Rectal smooth muscle tissue (tissue), 1 donor: ENCODE data around the gene LRRTM4.
"Not testable (repeated sequence)": the region's sequence is repeated elsewhere in the genome, so short reads cannot be mapped to it uniquely, and the experiment has no call there.

Source experiments
- H3K27ac ChIP-seq: one replicate; pipeline ENCODE4 v1.7.0; 2013; ENCODE audit warnings: low read depth, low read length, inconsistent platforms
- H3K27me3 ChIP-seq: one replicate; pipeline ENCODE4 v1.7.0; 2013; ENCODE audit warnings: low read length; ENCODE audit not compliant: control insufficient read depth, insufficient read depth
- H3K36me3 ChIP-seq: one replicate; pipeline ENCODE4 v1.7.0; 2013; ENCODE audit warnings: low read length; ENCODE audit not compliant: control insufficient read depth, insufficient read depth
- H3K4me1 ChIP-seq: one replicate; pipeline ENCODE4 v1.7.0; 2013; ENCODE audit warnings: low read length; ENCODE audit not compliant: control insufficient read depth, insufficient read depth
- H3K4me3 ChIP-seq: one replicate; pipeline ENCODE4 v1.7.0; 2013; ENCODE audit warnings: low read length
- H3K9ac ChIP-seq: one replicate; pipeline ENCODE4 v1.7.0; 2013; ENCODE audit warnings: low read length

LRRTM4 gene

DNA sequence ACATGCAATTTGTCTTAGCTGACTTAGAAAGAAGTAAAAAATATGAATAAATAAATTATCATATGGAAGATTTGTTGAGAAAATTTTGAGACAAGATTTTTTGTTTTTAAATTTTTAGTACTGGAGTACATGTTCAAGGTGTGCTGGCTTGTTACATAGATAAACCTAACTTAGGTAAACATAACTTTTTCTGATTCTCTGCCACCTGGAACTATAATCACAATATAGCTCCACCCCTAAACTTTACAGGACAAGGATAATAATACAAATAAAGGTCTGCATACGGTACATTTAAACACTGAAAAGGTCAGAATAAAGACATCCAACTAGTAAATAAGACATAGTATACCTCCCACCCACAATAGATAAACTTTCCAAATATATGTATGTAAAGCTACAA lies 330.5 kb downstream of the LRRTM4 start:
- H3K27ac ChIP-seq, result no peak overlapping the region
- H3K4me3 ChIP-seq, result no peak overlapping the region
- no peak overlapping the region for H3K9ac ChIP-seq
- no peaks in the 10 kb centered on the region for H3K4me1 ChIP-seq
- H3K36me3 ChIP-seq, result no peaks in the 10 kb centered on the region
- no peaks in the 10 kb centered on the region for H3K27me3 ChIP-seq

- no peaks in the 10 kb centered on the region for H3K27me3 ChIP-seq
Observed at GRCh38 chr2:77190721-77191346, 331.3 kb downstream of the LRRTM4 start.

GRCh38 chr2:77185052-77185451 lies 337.1 kb downstream of the LRRTM4 start:
- H3K4me3 ChIP-seq, result no peak overlapping the region
- H3K4me1 ChIP-seq, result no peaks in the 10 kb centered on the region
- H3K36me3 ChIP-seq, result no peaks in the 10 kb centered on the region
- no peak overlapping the region for H3K27ac ChIP-seq
- no peak overlapping the region for H3K9ac ChIP-seq
- no peaks in the 10 kb centered on the region for H3K27me3 ChIP-seq

More at GRCh38 chr2:77190721-77191346, 331.3 kb downstream of the LRRTM4 start:
- Histone ChIP-seq H3K9ac (no peak overlapping the region), H3K27ac (no peak overlapping the region), H3K4me1 (no peaks in the 10 kb centered on the region), H3K36me3 (no peaks in the 10 kb centered on the region), H3K4me3 (no peak overlapping the region)

DNA sequence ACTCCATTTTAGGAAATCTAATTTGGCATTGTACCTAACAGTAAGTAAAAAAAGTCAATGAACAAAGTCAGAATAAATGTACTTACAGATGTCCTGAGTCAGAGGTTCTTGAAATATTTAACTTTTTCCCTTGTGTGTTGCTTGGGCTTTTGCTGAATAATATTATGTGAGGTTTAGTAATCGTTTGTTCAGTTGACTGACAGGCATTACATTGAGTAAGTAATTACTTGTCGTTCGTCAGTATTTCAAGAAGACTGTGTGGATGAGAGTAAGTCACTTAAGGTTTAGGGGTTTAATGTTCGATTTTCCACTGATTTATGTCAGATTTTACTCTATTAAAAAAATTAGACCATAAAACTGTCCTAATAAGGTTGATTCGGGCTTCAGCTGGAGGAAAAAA lies 342.9 kb downstream of the LRRTM4 start:
- Histone ChIP-seq H3K4me3 (no peak overlapping the region), H3K4me1 (no peaks in the 10 kb centered on the region), H3K27me3 (no peaks in the 10 kb centered on the region), H3K27ac (no peak overlapping the region), H3K9ac (no peak overlapping the region), H3K36me3 (no peaks in the 10 kb centered on the region)

- not testable (repeated sequence) for H3K4me1 ChIP-seq, H3K27ac ChIP-seq, H3K4me3 ChIP-seq, H3K27me3 ChIP-seq, H3K9ac ChIP-seq, H3K36me3 ChIP-seq
Observed at GRCh38 chr2:77175266-77175780, 346.9 kb downstream of the LRRTM4 start.

GRCh38 chr2:77169426-77169825 lies 352.8 kb downstream of the LRRTM4 start:
- Histone ChIP-seq H3K27ac (no peak overlapping the region), H3K4me1 (no peaks in the 10 kb centered on the region), H3K27me3 (no peaks in the 10 kb centered on the region), H3K9ac (no peak overlapping the region), H3K4me3 (no peak overlapping the region), H3K36me3 (no peaks in the 10 kb centered on the region)

- not testable (repeated sequence) for H3K9ac ChIP-seq, H3K27me3 ChIP-seq, H3K36me3 ChIP-seq, H3K27ac ChIP-seq, H3K4me3 ChIP-seq, H3K4me1 ChIP-seq
Observed at GRCh38 chr2:77164021-77164420, 358.2 kb downstream of the LRRTM4 start.

GRCh38 chr2:77161009-77161408 lies 361.2 kb downstream of the LRRTM4 start:
- Histone ChIP-seq H3K4me1 (no peaks in the 10 kb centered on the region), H3K27me3 (no peaks in the 10 kb centered on the region), H3K27ac (no peak overlapping the region), H3K4me3 (no peak overlapping the region), H3K36me3 (no peaks in the 10 kb centered on the region), H3K9ac (no peak overlapping the region)

- Histone ChIP-seq H3K9ac (no peak overlapping the region), H3K27me3 (no peaks in the 10 kb centered on the region), H3K4me3 (no peak overlapping the region), H3K27ac (no peak overlapping the region), H3K4me1 (no peaks in the 10 kb centered on the region), H3K36me3 (no peaks in the 10 kb centered on the region)
Observed at GRCh38 chr2:77156599-77156998, 365.6 kb downstream of the LRRTM4 start.

GRCh38 chr2:77155511-77155910 lies 366.7 kb downstream of the LRRTM4 start:
- no peaks in the 10 kb centered on the region for H3K4me1 ChIP-seq
- H3K4me3 ChIP-seq, result no peak overlapping the region
- H3K27ac ChIP-seq, result no peak overlapping the region
- no peaks in the 10 kb centered on the region for H3K36me3 ChIP-seq
- no peak overlapping the region for H3K9ac ChIP-seq
- H3K27me3 ChIP-seq, result no peaks in the 10 kb centered on the region

- Histone ChIP-seq H3K4me1 (no peaks in the 10 kb centered on the region), H3K27ac (no peak overlapping the region), H3K9ac (no peak overlapping the region), H3K36me3 (no peaks in the 10 kb centered on the region), H3K27me3 (no peaks in the 10 kb centered on the region), H3K4me3 (no peak overlapping the region)
Observed at GRCh38 chr2:77149565-77149964, 372.6 kb downstream of the LRRTM4 start.

- no peak overlapping the region for H3K4me3 ChIP-seq
- H3K9ac ChIP-seq, result no peak overlapping the region
- no peaks in the 10 kb centered on the region for H3K36me3 ChIP-seq
- no peaks in the 10 kb centered on the region for H3K27me3 ChIP-seq
- H3K27ac ChIP-seq, result no peak overlapping the region
- H3K4me1 ChIP-seq, result no peaks in the 10 kb centered on the region
Observed at GRCh38 chr2:77147153-77147552, 375.0 kb downstream of the LRRTM4 start.

DNA sequence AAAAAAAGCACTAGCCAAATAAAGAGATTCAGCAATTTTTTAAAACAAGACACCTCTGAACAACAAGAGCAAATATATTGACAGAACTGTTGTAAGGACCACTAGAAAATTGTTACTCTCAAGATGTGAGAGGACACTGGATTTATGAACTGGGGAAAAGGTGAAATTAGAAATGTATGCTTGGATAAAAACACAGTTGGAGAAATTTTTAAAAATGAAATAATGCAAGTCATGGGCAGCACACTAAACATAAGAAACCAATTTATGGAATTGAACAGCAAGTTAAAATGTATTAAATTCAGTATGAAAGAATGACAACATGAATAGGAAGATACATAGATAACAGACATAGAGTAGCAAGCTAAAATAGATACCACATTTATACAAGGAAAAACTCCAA lies 377.4 kb downstream of the LRRTM4 start:
- Histone ChIP-seq H3K4me3 (no peak overlapping the region), H3K27me3 (no peaks in the 10 kb centered on the region), H3K36me3 (no peaks in the 10 kb centered on the region), H3K27ac (no peak overlapping the region), H3K9ac (no peak overlapping the region), H3K4me1 (no peaks in the 10 kb centered on the region)
